Thoracic aorta (tissue), 2 donors: ENCODE data around the gene PET117. TPM values are rescaled to one million over a fixed set of nuclear protein-coding genes. Genes with fewer than 3 reads are reported as not detected.
A peak's percentile ranks its signal among the peaks of the same experiment; 100 is the strongest.
"Not testable (repeated sequence)": the region's sequence is repeated elsewhere in the genome, so short reads cannot be mapped to it uniquely, and the experiment has no call there.

Experiments
- ATAC-seq: fragments of 150-250 bp; one replicate; pipeline ENCODE4 v1.8.0; 2017; ENCODE audit warnings: low read depth; ENCODE audit not compliant: insufficient number of reproducible peaks, low FRiP score
- DNase-seq: peaks from one replicate; pipeline ENCODE4 v3.0.0-alpha.2; 2020; ENCODE audit warnings: low spot score
- H3K27ac ChIP-seq, 2 donors: fragments of 200-600 bp; sonication (generic); 1 replicate in 1 of 2; 2 replicates in 1 of 2; pipeline ENCODE4 v1.5.1; 2016; ENCODE audit warnings: mild to moderate bottlenecking in 2 of 2, moderate library complexity in 2 of 2
- H3K27me3 ChIP-seq: fragments of 200-600 bp; sonication (generic); replicated peaks from 2 replicates; pipeline ENCODE4 v1.6.0; 2016; ENCODE audit warnings: mild to moderate bottlenecking; ENCODE audit not compliant: insufficient read depth
- H3K36me3 ChIP-seq: fragments of 200-600 bp; sonication (generic); one replicate; pipeline ENCODE4 v1.5.1; 2016
- H3K4me1 ChIP-seq, 2 donors: fragments of 200-600 bp; sonication (generic); 1 replicate in 1 of 2; 2 replicates in 1 of 2; pipeline versions ENCODE4 v1.5.1 to v1.6.0; 2016; ENCODE audit warnings: low read depth in 2 of 2, mild to moderate bottlenecking in 1 of 2; ENCODE audit not compliant: control insufficient read depth in 1 of 2
- H3K4me3 ChIP-seq: fragments of 200-600 bp; sonication (generic); 2 replicates; pipeline ENCODE4 v1.5.1; 2016; ENCODE audit warnings: mild to moderate bottlenecking
- H3K9me3 ChIP-seq: fragments of 200-600 bp; sonication (generic); 2 replicates; pipeline ENCODE4 v1.5.1; 2016
- CTCF ChIP-seq: fragments of 200-600 bp; sonication (generic); IDR thresholded peaks from one replicate; pipeline ENCODE4 v1.5.1; 2019; ENCODE audit warnings: antibody characterized with exemption
- total RNA-seq, 2 donors: library from RNA; depleted of rRNA; stranded (reverse); fragments of >200 nt; gene quantifications; one replicate each; pipeline versions ENCODE4 v1.1.0 to v1.2.3, GENCODE V29; 2016

The PET117 gene
- total RNA-seq, 2 donors from 2014 or later, result 4.9 to 25.5 TPM

GRCh38 chr20:18103497-18103896 is 34.2 kb upstream of the PET117 start:
- no peak overlapping the region for H3K4me3 ChIP-seq
- DNase-seq, result no peak
- H3K4me1 ChIP-seq, result no peaks in the 10 kb centered on the region
- no peak for TF ChIP-seq CTCF
- H3K36me3 ChIP-seq, result no peaks in the 10 kb centered on the region
- H3K9me3 ChIP-seq, result no peaks in the 10 kb centered on the region
- no peak for ATAC-seq
- no peaks in the 10 kb centered on the region for H3K27me3 ChIP-seq
- H3K27ac ChIP-seq, result no peak overlapping the region

GRCh38 chr20:18108326-18108725 is 29.3 kb upstream of the PET117 start:
- H3K27me3 ChIP-seq, result no peaks in the 10 kb centered on the region
- no peak overlapping the region for H3K27ac ChIP-seq
- H3K4me1 ChIP-seq, result no peaks in the 10 kb centered on the region
- DNase-seq, result no peak
- H3K9me3 ChIP-seq, result no peaks in the 10 kb centered on the region
- no peak for ATAC-seq
- TF ChIP-seq CTCF, result no peak
- H3K4me3 ChIP-seq, result no peak overlapping the region
- H3K36me3 ChIP-seq, result no peaks in the 10 kb centered on the region

- H3K9me3 ChIP-seq, result not testable (repeated sequence)
Observed at GRCh38 chr20:18128574-18128973, 9.1 kb upstream of the PET117 start.

GRCh38 chr20:18132663-18133062 is 5.0 kb upstream of the PET117 start:
- Histone ChIP-seq H3K4me3 (no peak overlapping the region), H3K9me3 (no peaks in the 10 kb centered on the region), H3K27me3 (no peaks in the 10 kb centered on the region), H3K27ac (no peak overlapping the region), H3K4me1 (peaks cover 3 to 6% of the 10 kb centered on the region in 2 donors), H3K36me3 (no peaks in the 10 kb centered on the region)
- TF ChIP-seq CTCF, result no peak
- DNase-seq (no peak), ATAC-seq (no peak)

More at GRCh38 chr20:18128574-18128973, 9.1 kb upstream of the PET117 start:
- not testable (repeated sequence) for H3K27ac ChIP-seq, H3K36me3 ChIP-seq, H3K4me1 ChIP-seq, ATAC-seq, H3K4me3 ChIP-seq, H3K27me3 ChIP-seq, DNase-seq

DNA sequence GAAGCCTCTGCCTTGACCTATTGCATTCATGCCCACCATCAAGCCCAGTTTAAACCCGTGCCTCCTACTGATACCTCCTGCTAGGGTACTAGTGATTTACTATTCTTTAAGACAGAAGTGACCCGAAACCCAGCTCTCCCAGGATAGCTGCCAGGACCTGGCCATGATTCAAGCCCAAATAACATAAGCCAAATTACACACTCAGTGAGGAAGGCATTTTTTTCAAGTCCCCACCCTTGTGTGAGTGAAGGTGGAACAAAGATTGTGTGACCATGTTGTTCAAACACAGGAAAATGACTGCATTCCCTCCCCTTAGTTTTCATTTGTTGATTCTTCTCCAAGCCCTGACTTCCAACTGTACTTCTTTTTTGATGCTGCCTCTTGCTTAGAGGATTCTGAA is 3.7 kb upstream of the PET117 start:
- H3K27ac ChIP-seq, result no peak overlapping the region
- H3K36me3 ChIP-seq, result no peaks in the 10 kb centered on the region
- no peaks in the 10 kb centered on the region for H3K9me3 ChIP-seq
- DNase-seq (no peak), ATAC-seq (no peak)
- H3K4me1 ChIP-seq, result peaks cover 6 to 12% of the 10 kb centered on the region in 2 donors
- H3K4me3 ChIP-seq, result no peak overlapping the region
- no peak for TF ChIP-seq CTCF
- no peaks in the 10 kb centered on the region for H3K27me3 ChIP-seq

GRCh38 chr20:18138266-18138582 is 561 bp downstream of the PET117 start:
- peak overlapping the region; percentile 98 for H3K4me3 ChIP-seq
- H3K27ac ChIP-seq, result peak overlapping the region; percentile 75 to 88
- peaks cover 11% of the 10 kb centered on the region for H3K36me3 ChIP-seq
- peaks cover 14 to 22% of the 10 kb centered on the region in 2 donors for H3K4me1 ChIP-seq
- peak; percentile 44 for ATAC-seq
- no peak for TF ChIP-seq CTCF
- no peaks in the 10 kb centered on the region for H3K27me3 ChIP-seq
- no peak for DNase-seq
- no peaks in the 10 kb centered on the region for H3K9me3 ChIP-seq
